Measurements from ENCODE around the gene TNNT1. TPM values are rescaled to one million over a fixed set of nuclear protein-coding genes. Genes with fewer than 3 reads are reported as not detected.

The TNNT1 gene
- polyA plus RNA-seq, 1 donor from 2014 or later: 6.2 TPM

- Histone ChIP-seq H2AFZ (ENCODE audit: low read depth, low read length) (no peak overlapping the region), H3K79me2 (replicated peaks; ENCODE audit: insufficient read depth, low read length) (no peaks in the 10 kb centered on the region), H3K9me2 (ENCODE audit: insufficient read depth, low read length) (no peaks in the 10 kb centered on the region), H3K27me3 (ENCODE audit: insufficient read depth, low read depth, low read length) (no peaks in the 10 kb centered on the region), H3F3A (ENCODE audit: insufficient read depth, low read length, poor library complexity, severe bottlenecking) (no peaks in the 10 kb centered on the region), H3K4me2 (ENCODE audit: low read length) (no peak overlapping the region), H3K27ac (ENCODE audit: low read length) (no peak overlapping the region), H3K4me3 (ENCODE audit: low read length) (no peak overlapping the region), H3K9ac (ENCODE audit: low read length) (no peak overlapping the region), H3K9me3 (ENCODE audit: low read length) (no peaks in the 10 kb centered on the region), H4K20me1 (ENCODE audit: insufficient read depth) (no peaks in the 10 kb centered on the region), H3K36me3 (ENCODE audit: insufficient read depth, low read length) (no peaks in the 10 kb centered on the region)
- TF ChIP-seq CTCF (IDR thresholded peaks at IDR 0.05; ENCODE audit: poor library complexity, severe bottlenecking): no peak
- TF ChIP-seq SMC3 (conservative IDR thresholded peaks at IDR 0.05; ENCODE audit: poor library complexity): no peak
- TF ChIP-seq REST (IDR thresholded peaks at IDR 0.05; ENCODE audit: borderline replicate concordance): no peak
- no peak for TF ChIP-seq TAF1 (IDR thresholded peaks at IDR 0.05; ENCODE audit: low read depth)
- no peak for TF ChIP-seq POLR2AphosphoS5 (IDR thresholded peaks at IDR 0.05)
- TF ChIP-seq EZH2 (IDR thresholded peaks at IDR 0.05; ENCODE audit: borderline replicate concordance, insufficient read depth, low read length, poor library complexity, severe bottlenecking): no peak
- no peak for TF ChIP-seq RAD21 (conservative IDR thresholded peaks at IDR 0.05)
- no peak for TF ChIP-seq EP300 (conservative IDR thresholded peaks at IDR 0.05; ENCODE audit: poor library complexity, severe bottlenecking)
- no peak for TF ChIP-seq MXI1 (conservative IDR thresholded peaks at IDR 0.05; ENCODE audit: poor library complexity, severe bottlenecking)
These were observed 48.5 kb upstream of the TNNT1 start for GRCh38 chr19:55197528-55197927.

- no peak for TF ChIP-seq POLR2AphosphoS5 (IDR thresholded peaks at IDR 0.05)
- no peak for TF ChIP-seq MXI1 (conservative IDR thresholded peaks at IDR 0.05; ENCODE audit: poor library complexity, severe bottlenecking)
- TF ChIP-seq EZH2 (IDR thresholded peaks at IDR 0.05; ENCODE audit: borderline replicate concordance, insufficient read depth, low read length, poor library complexity, severe bottlenecking): no peak
- no peak for TF ChIP-seq RAD21 (conservative IDR thresholded peaks at IDR 0.05)
- TF ChIP-seq TAF1 (IDR thresholded peaks at IDR 0.05; ENCODE audit: low read depth): no peak
- no peak for TF ChIP-seq CTCF (IDR thresholded peaks at IDR 0.05; ENCODE audit: poor library complexity, severe bottlenecking)
- TF ChIP-seq SMC3 (conservative IDR thresholded peaks at IDR 0.05; ENCODE audit: poor library complexity): no peak
- TF ChIP-seq REST (IDR thresholded peaks at IDR 0.05; ENCODE audit: borderline replicate concordance): no peak
- TF ChIP-seq EP300 (conservative IDR thresholded peaks at IDR 0.05; ENCODE audit: poor library complexity, severe bottlenecking): no peak
- H2AFZ ChIP-seq (ENCODE audit: low read depth, low read length): no peak overlapping the region
- H3K9me3 ChIP-seq (ENCODE audit: low read length): no peaks in the 10 kb centered on the region
- H3K9ac ChIP-seq (ENCODE audit: low read length): no peak overlapping the region
- no peaks in the 10 kb centered on the region for H4K20me1 ChIP-seq (ENCODE audit: insufficient read depth)
- no peaks in the 10 kb centered on the region for H3K9me2 ChIP-seq (ENCODE audit: insufficient read depth, low read length)
- H3K4me2 ChIP-seq (ENCODE audit: low read length): no peak overlapping the region
- H3K36me3 ChIP-seq (ENCODE audit: insufficient read depth, low read length): no peaks in the 10 kb centered on the region
- no peaks in the 10 kb centered on the region for H3K27me3 ChIP-seq (ENCODE audit: insufficient read depth, low read depth, low read length)
- no peak overlapping the region for H3K4me3 ChIP-seq (ENCODE audit: low read length)
- no peaks in the 10 kb centered on the region for H3K79me2 ChIP-seq (replicated peaks; ENCODE audit: insufficient read depth, low read length)
- H3F3A ChIP-seq (ENCODE audit: insufficient read depth, low read length, poor library complexity, severe bottlenecking): no peaks in the 10 kb centered on the region
- no peak overlapping the region for H3K27ac ChIP-seq (ENCODE audit: low read length)
These were observed 47.8 kb upstream of the TNNT1 start for GRCh38 chr19:55196803-55197202.

Measured in neural cell (in vitro differentiated cells).